ENCODE measurements around the gene UBE2F. TPM values are rescaled to one million over a fixed set of nuclear protein-coding genes. Genes with fewer than 3 reads are reported as not detected.

The UBE2F gene
- total and polyA plus RNA-seq, 12 donors = 26.8 to 101 (median 54.5) TPM

DNA sequence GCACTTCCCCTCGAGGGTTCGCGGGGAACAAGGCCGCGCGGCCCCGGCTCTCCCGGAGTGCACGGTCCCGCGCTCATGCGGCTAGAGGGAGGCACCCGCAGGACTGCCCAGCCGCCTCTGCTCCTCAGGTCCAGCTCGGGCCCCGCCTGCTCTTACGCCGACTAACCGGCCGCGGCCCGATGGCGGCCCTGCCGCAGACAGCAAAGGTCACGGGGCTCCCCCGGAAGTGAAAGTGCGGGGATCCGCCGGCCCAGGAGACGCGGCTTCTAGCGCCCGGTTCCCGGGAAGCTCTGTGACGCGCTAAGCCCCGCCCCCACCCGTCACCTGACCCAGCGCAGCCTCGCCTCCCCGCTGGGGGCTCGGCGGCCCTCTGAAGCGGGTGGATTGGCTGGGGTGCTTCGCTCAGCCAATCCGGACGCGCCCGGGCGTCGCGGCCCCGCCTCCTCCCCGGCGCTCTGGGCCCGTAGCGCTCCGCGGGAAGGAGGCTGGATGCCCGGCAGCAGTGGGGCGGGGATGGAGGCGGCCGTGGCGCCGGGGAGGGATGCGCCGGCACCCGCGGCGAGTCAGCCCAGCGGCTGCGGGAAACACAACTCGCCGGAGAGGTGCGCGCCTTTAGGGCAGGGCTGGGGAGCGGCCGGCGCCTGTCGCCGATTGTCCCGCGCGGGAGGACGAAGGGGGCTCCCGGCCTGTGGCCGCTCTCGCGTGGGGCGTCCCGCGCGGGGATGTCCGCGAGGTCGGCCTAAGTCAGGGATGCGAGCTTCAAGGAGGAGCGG lies 93.9 kb downstream of the UBE2F start, which contains the start of gene SCLY:
Gene SCLY (plus strand): TSS at position 460 of the 773 bp plus-strand sequence. CDS start 54 bp downstream, at position 514.
- WGBS, 4 donors = 0 to 1% (median 1%) methylated on average over 1 to 98 of the region's 98 CpGs

DNA sequence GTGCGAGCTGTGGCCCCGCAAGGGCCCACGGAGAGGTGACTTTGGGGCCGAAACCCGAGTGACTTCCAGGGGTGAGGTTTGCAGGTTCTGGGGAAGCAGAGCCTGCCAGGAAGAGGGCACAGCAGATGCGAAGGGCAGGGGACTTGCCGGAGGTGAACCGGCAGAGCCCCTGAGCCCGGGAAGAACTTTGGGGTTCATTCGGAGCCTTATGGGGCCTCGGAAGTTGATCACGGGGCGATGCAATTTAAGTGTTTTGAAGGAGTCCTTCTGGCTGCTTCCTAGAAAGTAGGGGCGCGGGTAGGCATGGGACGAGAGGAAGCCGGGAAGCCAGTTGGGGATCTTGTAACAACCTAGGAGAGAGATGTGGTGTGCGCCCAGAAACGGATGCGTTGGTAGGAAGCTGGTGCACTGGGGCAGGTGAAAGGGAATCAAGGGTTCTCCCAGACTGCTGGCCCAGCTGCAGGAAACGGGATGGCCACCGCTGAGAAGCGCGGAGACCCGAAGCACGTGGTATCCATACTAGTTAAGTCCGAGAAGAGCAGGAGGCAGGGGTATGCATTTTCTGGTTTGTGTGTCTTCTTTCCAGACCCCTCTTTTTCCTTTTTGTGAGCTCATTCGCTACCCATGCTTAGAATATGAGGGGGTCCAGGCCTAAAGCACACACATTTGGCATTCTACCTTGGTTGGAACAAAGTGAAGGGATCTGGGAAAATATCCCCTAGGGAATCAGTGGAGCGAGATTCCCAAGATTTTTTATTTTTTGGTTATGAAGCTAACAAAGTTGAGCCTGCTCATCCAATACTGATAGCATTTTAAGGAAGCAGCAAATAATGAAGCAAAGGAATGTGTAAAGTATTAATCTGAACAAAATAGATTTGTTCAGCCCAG lies 94.7 kb downstream of the UBE2F start:
- peak overlapping the region in 3 of 5 donors; percentile 58 to 90 (median 79) for H3K27ac ChIP-seq
- H3K4me3 ChIP-seq = peak overlapping the region; percentile 65 to 92 (median 84)
- DNase-seq = peak; percentile 18 to 65 (median 31)
- no peak for TF ChIP-seq POLR2A (IDR thresholded peaks at IDR 0.05)
- TF ChIP-seq, protein P1, sequence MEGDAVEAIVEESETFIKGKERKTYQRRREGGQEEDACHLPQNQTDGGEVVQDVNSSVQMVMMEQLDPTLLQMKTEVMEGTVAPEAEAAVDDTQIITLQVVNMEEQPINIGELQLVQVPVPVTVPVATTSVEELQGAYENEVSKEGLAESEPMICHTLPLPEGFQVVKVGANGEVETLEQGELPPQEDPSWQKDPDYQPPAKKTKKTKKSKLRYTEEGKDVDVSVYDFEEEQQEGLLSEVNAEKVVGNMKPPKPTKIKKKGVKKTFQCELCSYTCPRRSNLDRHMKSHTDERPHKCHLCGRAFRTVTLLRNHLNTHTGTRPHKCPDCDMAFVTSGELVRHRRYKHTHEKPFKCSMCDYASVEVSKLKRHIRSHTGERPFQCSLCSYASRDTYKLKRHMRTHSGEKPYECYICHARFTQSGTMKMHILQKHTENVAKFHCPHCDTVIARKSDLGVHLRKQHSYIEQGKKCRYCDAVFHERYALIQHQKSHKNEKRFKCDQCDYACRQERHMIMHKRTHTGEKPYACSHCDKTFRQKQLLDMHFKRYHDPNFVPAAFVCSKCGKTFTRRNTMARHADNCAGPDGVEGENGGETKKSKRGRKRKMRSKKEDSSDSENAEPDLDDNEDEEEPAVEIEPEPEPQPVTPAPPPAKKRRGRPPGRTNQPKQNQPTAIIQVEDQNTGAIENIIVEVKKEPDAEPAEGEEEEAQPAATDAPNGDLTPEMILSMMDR (IDR thresholded peaks at IDR 0.05) = peak in 1 of 6 experiments; percentile 6
- peaks cover 0 to 9% of the 10 kb centered on the region in 2 donors for H3K36me3 ChIP-seq (replicated peaks in 1 of 2)
- H3K4me1 ChIP-seq (replicated peaks in 1 of 2) = peaks cover 0 to 14% of the 10 kb centered on the region in 2 donors
- no peaks in the 10 kb centered on the region for H3K27me3 ChIP-seq
- 4 to 8% (median 5%) methylated on average over 21 to 29 of the region's 29 CpGs for WGBS, 4 donors
- intact Hi-C loops (cut with DNase I) = loop anchor here in 1 of 2 donors (5.0 kb wide), 1 partner anchor 94 kb away; the partner anchor contains the start of gene UBE2F
- H3K9me3 ChIP-seq (replicated peaks in 1 of 3) = no peaks in the 10 kb centered on the region

More for the DNA sequence above, 93.9 kb downstream of the UBE2F start, which contains the start of gene SCLY:
- TF ChIP-seq POLR2A (IDR thresholded peaks at IDR 0.05) = peak; percentile 77 to 89
- TF ChIP-seq, protein P1 (IDR thresholded peaks at IDR 0.05) = peak in 2 of 6 experiments; percentile 4 to 11
- Histone ChIP-seq H3K4me1 (replicated peaks in 1 of 2) (peaks cover 0 to 14% of the 10 kb centered on the region in 2 donors), H3K36me3 (replicated peaks in 1 of 2) (peaks cover 0 to 9% of the 10 kb centered on the region in 2 donors), H3K27me3 (no peaks in the 10 kb centered on the region), H3K27ac (peak within 1 kb of the TSS; percentile 50 to 93 (median 88)), H3K4me3 (peak within 1 kb of the TSS; percentile 65 to 99 (median 85)), H3K9me3 (replicated peaks in 1 of 3) (no peaks in the 10 kb centered on the region)
- intact Hi-C loops (cut with DNase I) = loop anchor here in 1 of 2 donors (5.0 kb wide), 1 partner anchor 93 kb away; the partner anchor contains the start of gene UBE2F
- peak; percentile 97 to 98 (median 98) for DNase-seq

DNA sequence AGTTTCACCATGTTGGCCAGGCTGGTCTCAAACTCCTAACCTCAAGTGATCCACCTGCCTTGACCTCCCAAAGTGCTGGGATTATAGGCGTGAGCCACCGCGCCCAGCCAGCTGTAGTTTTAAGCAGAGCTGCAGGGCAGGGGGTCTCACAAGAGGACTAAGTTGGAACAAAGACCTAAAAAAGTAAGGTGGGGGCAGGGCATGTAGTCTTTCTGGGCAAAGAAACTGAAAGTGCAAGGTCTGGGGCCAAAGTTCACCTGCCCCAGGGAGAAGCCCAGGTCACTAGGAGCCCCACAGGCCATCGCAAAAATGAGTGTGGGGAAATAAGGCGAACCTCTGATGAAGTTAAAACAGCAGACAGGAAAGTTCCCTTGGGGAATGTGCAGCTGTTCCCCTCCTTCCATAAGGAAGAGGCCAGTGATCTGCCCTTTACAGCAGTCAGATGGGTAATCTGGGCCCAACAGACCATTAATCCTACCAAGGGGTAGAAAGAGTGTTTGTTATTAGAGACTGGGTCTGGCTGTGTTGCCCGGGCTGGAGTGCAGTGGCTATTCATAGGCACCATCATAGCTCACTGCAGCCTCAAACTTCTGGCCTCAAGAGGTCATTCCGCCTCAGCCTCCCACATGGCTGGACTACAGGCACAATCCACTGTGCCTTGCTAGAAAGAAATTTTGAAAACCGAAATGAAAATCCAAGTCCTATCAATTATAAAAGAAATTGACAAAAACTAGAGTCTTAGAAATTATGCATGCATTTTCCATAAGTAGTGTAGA lies 96.8 kb downstream of the UBE2F start:
- peak in 1 of 7 donors; percentile 31 for DNase-seq
- Histone ChIP-seq H3K36me3 (replicated peaks in 1 of 2) (peaks cover 0 to 9% of the 10 kb centered on the region in 2 donors), H3K4me3 (no peak overlapping the region), H3K27me3 (no peaks in the 10 kb centered on the region), H3K4me1 (replicated peaks in 1 of 2) (peaks cover 0 to 14% of the 10 kb centered on the region in 2 donors), H3K9me3 (replicated peaks in 1 of 3) (no peaks in the 10 kb centered on the region), H3K27ac (no peak overlapping the region)
- 84 to 94% (median 91%) methylated on average over 8 of the region's 8 CpGs for WGBS, 4 donors
- no peak for TF ChIP-seq POLR2A (IDR thresholded peaks at IDR 0.05)
- TF ChIP-seq, protein P1 (IDR thresholded peaks at IDR 0.05) = no peak
- intact Hi-C loops (cut with DNase I) = loop anchor here in 1 of 2 donors (5.0 kb wide), 1 partner anchor 96 kb away; the partner anchor contains the start of gene UBE2F

All from adrenal gland (tissue), 12 donors.